Esophagus muscularis mucosa (tissue), 4 donors: Measurements from ENCODE around the gene DFFB.

ENCODE experiments used
- EP300 ChIP-seq: sonication (generic); formaldehyde crosslinking; IDR thresholded peaks from one replicate; pipeline ENCODE4 v1.6.1; 2017; ENCODE audit warnings: antibody characterized with exemption
- POLR2A ChIP-seq: fragments of 450-650 bp; IDR thresholded peaks from one replicate; pipeline ENCODE4 v1.6.1; 2017; ENCODE audit warnings: antibody characterized with exemption, moderate library complexity, mild to moderate bottlenecking, low read depth
- POLR2AphosphoS5 ChIP-seq, 2 donors: sonication (generic); formaldehyde crosslinking; IDR thresholded peaks; one replicate each; pipeline ENCODE4 v1.6.1; 2017; ENCODE audit warnings: antibody characterized with exemption in 2 of 2
- TF ChIP-seq, protein P1 (sequence below), 3 experiments: fragments of 200-600 bp in 2 of 3; fragments of 450-650 bp in 1 of 3; sonication (generic) in 2 of 3; IDR thresholded peaks; one replicate each; pipeline ENCODE4 v1.5.1; 2017 to 2019; ENCODE audit warnings: antibody characterized with exemption in 3 of 3, mild to moderate bottlenecking in 2 of 3, moderate library complexity in 1 of 3

DNA sequence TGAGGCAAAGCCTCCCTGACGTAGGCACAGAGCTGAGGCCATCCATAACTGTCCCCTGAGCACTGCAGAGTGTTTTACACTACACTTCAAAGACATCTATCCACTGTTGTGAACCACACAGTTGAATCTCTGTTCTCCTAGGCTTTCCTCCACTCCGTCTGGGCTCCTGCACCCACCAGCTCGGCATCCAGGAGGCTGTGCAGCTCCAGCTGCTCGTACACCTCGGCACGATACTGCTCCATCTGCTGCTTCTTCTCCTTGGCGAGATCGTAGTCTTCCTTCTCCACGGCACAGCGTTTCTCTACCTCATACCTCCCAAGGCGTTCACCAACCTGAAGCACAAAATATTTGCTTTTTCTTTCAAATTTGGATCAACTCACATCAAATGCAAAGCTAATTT lies 18.5 kb upstream of the DFFB start:
- TF ChIP-seq, protein P1, sequence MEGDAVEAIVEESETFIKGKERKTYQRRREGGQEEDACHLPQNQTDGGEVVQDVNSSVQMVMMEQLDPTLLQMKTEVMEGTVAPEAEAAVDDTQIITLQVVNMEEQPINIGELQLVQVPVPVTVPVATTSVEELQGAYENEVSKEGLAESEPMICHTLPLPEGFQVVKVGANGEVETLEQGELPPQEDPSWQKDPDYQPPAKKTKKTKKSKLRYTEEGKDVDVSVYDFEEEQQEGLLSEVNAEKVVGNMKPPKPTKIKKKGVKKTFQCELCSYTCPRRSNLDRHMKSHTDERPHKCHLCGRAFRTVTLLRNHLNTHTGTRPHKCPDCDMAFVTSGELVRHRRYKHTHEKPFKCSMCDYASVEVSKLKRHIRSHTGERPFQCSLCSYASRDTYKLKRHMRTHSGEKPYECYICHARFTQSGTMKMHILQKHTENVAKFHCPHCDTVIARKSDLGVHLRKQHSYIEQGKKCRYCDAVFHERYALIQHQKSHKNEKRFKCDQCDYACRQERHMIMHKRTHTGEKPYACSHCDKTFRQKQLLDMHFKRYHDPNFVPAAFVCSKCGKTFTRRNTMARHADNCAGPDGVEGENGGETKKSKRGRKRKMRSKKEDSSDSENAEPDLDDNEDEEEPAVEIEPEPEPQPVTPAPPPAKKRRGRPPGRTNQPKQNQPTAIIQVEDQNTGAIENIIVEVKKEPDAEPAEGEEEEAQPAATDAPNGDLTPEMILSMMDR (IDR thresholded peaks at IDR 0.05), result no peak
- TF ChIP-seq POLR2A (no peak), EP300 (no peak), POLR2AphosphoS5 (IDR thresholded peaks at IDR 0.05) (no peak)
